ENCODE results near the gene SASH1.

SASH1 gene

GRCh38 chr6:148509119-148509799, 166.6 kb downstream of the SASH1 start:
- TF ChIP-seq, protein P1, sequence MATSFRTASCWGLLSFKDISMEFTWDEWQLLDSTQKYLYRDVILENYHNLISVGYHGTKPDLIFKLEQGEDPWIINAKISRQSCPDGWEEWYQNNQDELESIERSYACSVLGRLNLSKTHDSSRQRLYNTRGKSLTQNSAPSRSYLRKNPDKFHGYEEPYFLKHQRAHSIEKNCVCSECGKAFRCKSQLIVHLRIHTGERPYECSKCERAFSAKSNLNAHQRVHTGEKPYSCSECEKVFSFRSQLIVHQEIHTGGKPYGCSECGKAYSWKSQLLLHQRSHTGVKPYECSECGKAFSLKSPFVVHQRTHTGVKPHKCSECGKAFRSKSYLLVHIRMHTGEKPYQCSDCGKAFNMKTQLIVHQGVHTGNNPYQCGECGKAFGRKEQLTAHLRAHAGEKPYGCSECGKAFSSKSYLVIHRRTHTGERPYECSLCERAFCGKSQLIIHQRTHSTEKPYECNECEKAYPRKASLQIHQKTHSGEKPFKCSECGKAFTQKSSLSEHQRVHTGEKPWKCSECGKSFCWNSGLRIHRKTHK (tag by site-specific recombination; IDR thresholded peaks at IDR 0.05), result no peak
- TF ChIP-seq ZNF707 (tag by site-specific recombination; IDR thresholded peaks at IDR 0.05) (no peak), ZNF768 (tag by site-specific recombination; IDR thresholded peaks at IDR 0.05) (no peak), MEIS1 (CRISPR knock-in tag; IDR thresholded peaks at IDR 0.05; ENCODE audit: borderline replicate concordance) (no peak), ZNF202 (tag by site-specific recombination; IDR thresholded peaks at IDR 0.05; ENCODE audit: borderline replicate concordance) (no peak), ZFHX2 (tag by site-specific recombination; conservative IDR thresholded peaks at IDR 0.05) (no peak), ZNF580 (tag by site-specific recombination; IDR thresholded peaks at IDR 0.05) (no peak), ZNF416 (tag by site-specific recombination; IDR thresholded peaks at IDR 0.05) (no peak), PRDM1 (tag by site-specific recombination; IDR thresholded peaks at IDR 0.05) (no peak), HOXA7 (CRISPR knock-in tag; IDR thresholded peaks at IDR 0.05; ENCODE audit: borderline replicate concordance) (no peak), TCF7L2 (IDR thresholded peaks at IDR 0.05; ENCODE audit: borderline replicate concordance, low read depth, low read length) (no peak), OVOL3 (tag by site-specific recombination; IDR thresholded peaks at IDR 0.05) (no peak), ZNF76 (tag by site-specific recombination; IDR thresholded peaks at IDR 0.05; ENCODE audit: borderline replicate concordance, low read depth) (no peak), ZNF585B (tag by site-specific recombination; IDR thresholded peaks at IDR 0.05) (no peak), ZNF521 (tag by site-specific recombination; IDR thresholded peaks at IDR 0.05) (no peak)
- TF ChIP-seq, protein P2, sequence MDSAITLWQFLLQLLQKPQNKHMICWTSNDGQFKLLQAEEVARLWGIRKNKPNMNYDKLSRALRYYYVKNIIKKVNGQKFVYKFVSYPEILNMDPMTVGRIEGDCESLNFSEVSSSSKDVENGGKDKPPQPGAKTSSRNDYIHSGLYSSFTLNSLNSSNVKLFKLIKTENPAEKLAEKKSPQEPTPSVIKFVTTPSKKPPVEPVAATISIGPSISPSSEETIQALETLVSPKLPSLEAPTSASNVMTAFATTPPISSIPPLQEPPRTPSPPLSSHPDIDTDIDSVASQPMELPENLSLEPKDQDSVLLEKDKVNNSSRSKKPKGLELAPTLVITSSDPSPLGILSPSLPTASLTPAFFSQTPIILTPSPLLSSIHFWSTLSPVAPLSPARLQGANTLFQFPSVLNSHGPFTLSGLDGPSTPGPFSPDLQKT (IDR thresholded peaks at IDR 0.05; ENCODE audit: borderline replicate concordance, low read depth, low read length), result no peak
- POLR2A ChIA-PET, result no interaction called here
- Histone ChIP-seq H3K27ac (ENCODE audit: extremely low read depth, low read depth, low read length) (no peak overlapping the region), H3K9me3 (ENCODE audit: control insufficient read depth, insufficient read depth, low read depth, low read length) (no peaks in the 10 kb centered on the region), H3K36me3 (ENCODE audit: control insufficient read depth in 2 of 2, insufficient read depth in 1 of 2, low read length in 2 of 2) (no peaks in the 10 kb centered on the region), H3K4me1 (ENCODE audit: control insufficient read depth, insufficient read depth, low read length) (peaks cover 5% of the 10 kb centered on the region), H3K4me3 (ENCODE audit: low read depth, low read length) (no peak overlapping the region)
- CTCF ChIA-PET, result interaction anchor here (0.6 to 1.5 kb wide), 6 partner anchors 18 to 914 kb away, joined by 3 read pairs; no protein-coding TSS in a partner anchor

DNA sequence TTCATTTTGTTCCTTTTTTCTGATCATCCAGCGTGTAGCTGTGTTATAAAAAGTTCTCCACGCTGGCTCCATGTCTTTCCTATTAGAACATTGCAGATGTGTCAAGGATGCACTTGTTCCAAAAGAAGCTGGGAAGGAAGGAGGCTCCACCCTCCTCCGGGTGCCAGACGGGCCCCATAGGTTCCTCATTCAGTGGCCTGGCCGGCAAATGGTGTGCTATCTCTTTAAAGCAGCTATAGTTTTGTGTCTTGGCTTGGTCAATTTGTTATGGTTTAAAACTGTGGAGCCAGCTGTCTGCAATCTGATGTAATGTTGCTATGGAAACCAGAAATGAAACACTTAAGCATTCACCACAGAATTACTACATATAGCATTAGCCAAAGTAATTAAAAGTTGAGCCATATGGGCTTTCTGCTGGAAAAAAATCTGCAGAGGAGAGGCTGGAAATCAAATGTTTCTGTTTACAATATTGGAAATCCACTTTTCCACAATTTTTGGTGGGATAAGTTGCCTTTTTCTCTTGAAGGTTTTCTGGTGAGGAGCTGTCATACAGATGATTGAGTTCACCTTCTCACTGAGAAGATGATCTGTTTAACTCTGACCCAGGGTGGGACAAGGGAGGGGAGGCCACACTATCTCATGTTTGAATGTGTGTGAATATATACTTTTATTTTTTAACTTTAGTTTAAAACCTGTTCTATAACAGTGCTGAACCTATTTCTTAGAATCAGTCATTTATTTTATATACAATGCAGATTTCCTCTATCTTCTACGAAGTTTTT, 167.4 kb downstream of the SASH1 start:
- Histone ChIP-seq H3K4me1 (ENCODE audit: control insufficient read depth, insufficient read depth, low read length) (peaks cover 5% of the 10 kb centered on the region), H3K4me3 (ENCODE audit: low read depth, low read length) (no peak overlapping the region), H3K36me3 (ENCODE audit: control insufficient read depth in 2 of 2, insufficient read depth in 1 of 2, low read length in 2 of 2) (no peaks in the 10 kb centered on the region), H3K27ac (ENCODE audit: extremely low read depth, low read depth, low read length) (no peak overlapping the region), H3K9me3 (ENCODE audit: control insufficient read depth, insufficient read depth, low read depth, low read length) (no peaks in the 10 kb centered on the region)
- ChIA-PET POLR2A (no interaction called here), CTCF (interaction anchor here (0.6 to 1.1 kb wide), 6 partner anchors 34 to 1003 kb away, joined by 3 read pairs; no protein-coding TSS in a partner anchor)
- TF ChIP-seq ZNF184 (tag by site-specific recombination; IDR thresholded peaks at IDR 0.05) (0 out of 2 replicates have a peak, but pooled peaks have one; percentile 29), ZBTB1 (tag by site-specific recombination; IDR thresholded peaks at IDR 0.05) (no peak), PRDM1 (tag by site-specific recombination; IDR thresholded peaks at IDR 0.05) (0 out of 2 replicates have a peak, but pooled peaks have one; percentile 31), ZBTB20 (tag by site-specific recombination; IDR thresholded peaks at IDR 0.05) (no peak), ZFP69B (tag by site-specific recombination; IDR thresholded peaks at IDR 0.05) (peak; percentile 45; the same call in 1 of the 2 replicates), ZNF664 (tag by site-specific recombination; IDR thresholded peaks at IDR 0.05) (no peak), ZBTB17 (tag by site-specific recombination; IDR thresholded peaks at IDR 0.05) (no peak), MYNN (tag by site-specific recombination; IDR thresholded peaks at IDR 0.05; ENCODE audit: borderline replicate concordance) (no peak)
- TF ChIP-seq, protein P3, sequence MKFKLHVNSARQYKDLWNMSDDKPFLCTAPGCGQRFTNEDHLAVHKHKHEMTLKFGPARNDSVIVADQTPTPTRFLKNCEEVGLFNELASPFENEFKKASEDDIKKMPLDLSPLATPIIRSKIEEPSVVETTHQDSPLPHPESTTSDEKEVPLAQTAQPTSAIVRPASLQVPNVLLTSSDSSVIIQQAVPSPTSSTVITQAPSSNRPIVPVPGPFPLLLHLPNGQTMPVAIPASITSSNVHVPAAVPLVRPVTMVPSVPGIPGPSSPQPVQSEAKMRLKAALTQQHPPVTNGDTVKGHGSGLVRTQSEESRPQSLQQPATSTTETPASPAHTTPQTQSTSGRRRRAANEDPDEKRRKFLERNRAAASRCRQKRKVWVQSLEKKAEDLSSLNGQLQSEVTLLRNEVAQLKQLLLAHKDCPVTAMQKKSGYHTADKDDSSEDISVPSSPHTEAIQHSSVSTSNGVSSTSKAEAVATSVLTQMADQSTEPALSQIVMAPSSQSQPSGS (tag by site-specific recombination; IDR thresholded peaks at IDR 0.05; ENCODE audit: low read depth), result no peak
- TF ChIP-seq, protein P4, sequence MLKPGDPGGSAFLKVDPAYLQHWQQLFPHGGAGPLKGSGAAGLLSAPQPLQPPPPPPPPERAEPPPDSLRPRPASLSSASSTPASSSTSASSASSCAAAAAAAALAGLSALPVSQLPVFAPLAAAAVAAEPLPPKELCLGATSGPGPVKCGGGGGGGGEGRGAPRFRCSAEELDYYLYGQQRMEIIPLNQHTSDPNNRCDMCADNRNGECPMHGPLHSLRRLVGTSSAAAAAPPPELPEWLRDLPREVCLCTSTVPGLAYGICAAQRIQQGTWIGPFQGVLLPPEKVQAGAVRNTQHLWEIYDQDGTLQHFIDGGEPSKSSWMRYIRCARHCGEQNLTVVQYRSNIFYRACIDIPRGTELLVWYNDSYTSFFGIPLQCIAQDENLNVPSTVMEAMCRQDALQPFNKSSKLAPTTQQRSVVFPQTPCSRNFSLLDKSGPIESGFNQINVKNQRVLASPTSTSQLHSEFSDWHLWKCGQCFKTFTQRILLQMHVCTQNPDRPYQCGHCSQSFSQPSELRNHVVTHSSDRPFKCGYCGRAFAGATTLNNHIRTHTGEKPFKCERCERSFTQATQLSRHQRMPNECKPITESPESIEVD (tag by site-specific recombination; IDR thresholded peaks at IDR 0.05), result peak; percentile 83

Data from HEK293 (cell line).